GM19328 (cell line): ENCODE measurements around the gene MAST4.
"Not testable (repeated sequence)": the region's sequence is repeated elsewhere in the genome, so short reads cannot be mapped to it uniquely, and the experiment has no call there.

Experiments used
- ATAC-seq: cut with Tn5 transposase; IDR thresholded peaks from one replicate; pipeline ENCODE4 v1.9.1; 2021; ENCODE audit warnings: mild to moderate bottlenecking, moderate library complexity; ENCODE audit not compliant: unreplicated experiment

MAST4 gene

GRCh38 chr5:66741394-66741793 lies 145.2 kb downstream of the MAST4 start:
- ATAC-seq = no peak

- ATAC-seq = no peak
Observed at GRCh38 chr5:66742083-66742895, 146.1 kb downstream of the MAST4 start.

- ATAC-seq = no peak
Observed at GRCh38 chr5:66742896-66743247, 146.7 kb downstream of the MAST4 start.

- ATAC-seq = no peak
Observed at GRCh38 chr5:66743344-66743743, 147.2 kb downstream of the MAST4 start.

GRCh38 chr5:66744040-66744439 lies 147.8 kb downstream of the MAST4 start:
- no peak for ATAC-seq

- ATAC-seq = no peak
Observed at GRCh38 chr5:66745297-66745696, 149.1 kb downstream of the MAST4 start.

- no peak for ATAC-seq
Observed at GRCh38 chr5:66747607-66748006, 151.4 kb downstream of the MAST4 start.

GRCh38 chr5:66752668-66753067 lies 156.5 kb downstream of the MAST4 start:
- ATAC-seq = not testable (repeated sequence)

- ATAC-seq = no peak
Observed at GRCh38 chr5:66757219-66757833, 161.1 kb downstream of the MAST4 start.

- no peak for ATAC-seq
Observed at GRCh38 chr5:66757834-66758371, 161.7 kb downstream of the MAST4 start.

- no peak for ATAC-seq
Observed at GRCh38 chr5:66769030-66769733, 173.0 kb downstream of the MAST4 start.

- ATAC-seq = no peak
Observed at GRCh38 chr5:66769839-66770617, 173.8 kb downstream of the MAST4 start.

- ATAC-seq = no peak
Observed at GRCh38 chr5:66777868-66778267, 181.7 kb downstream of the MAST4 start.

GRCh38 chr5:66779528-66779927 lies 183.3 kb downstream of the MAST4 start:
- no peak for ATAC-seq

GRCh38 chr5:66788556-66788955 lies 192.4 kb downstream of the MAST4 start:
- ATAC-seq = no peak

- ATAC-seq = no peak
Observed at GRCh38 chr5:66789434-66789833, 193.2 kb downstream of the MAST4 start.

- ATAC-seq = no peak
Observed at GRCh38 chr5:66793049-66793448, 196.9 kb downstream of the MAST4 start.

GRCh38 chr5:66795682-66796081 lies 199.5 kb downstream of the MAST4 start:
- no peak for ATAC-seq

- ATAC-seq = no peak
Observed at GRCh38 chr5:66796305-66797292, 200.4 kb downstream of the MAST4 start.

GRCh38 chr5:66802941-66803340 lies 206.7 kb downstream of the MAST4 start:
- no peak for ATAC-seq
